ENCODE data around the gene WFDC13. TPM values are rescaled to one million over a fixed set of nuclear protein-coding genes. Genes with fewer than 3 reads are reported as not detected.

Gene WFDC13
- total and polyA plus RNA-seq, 2 of the 8 experiments (the other 6 are each of a cell fraction or from before 2014, with no cell fraction given): not detected

DNA sequence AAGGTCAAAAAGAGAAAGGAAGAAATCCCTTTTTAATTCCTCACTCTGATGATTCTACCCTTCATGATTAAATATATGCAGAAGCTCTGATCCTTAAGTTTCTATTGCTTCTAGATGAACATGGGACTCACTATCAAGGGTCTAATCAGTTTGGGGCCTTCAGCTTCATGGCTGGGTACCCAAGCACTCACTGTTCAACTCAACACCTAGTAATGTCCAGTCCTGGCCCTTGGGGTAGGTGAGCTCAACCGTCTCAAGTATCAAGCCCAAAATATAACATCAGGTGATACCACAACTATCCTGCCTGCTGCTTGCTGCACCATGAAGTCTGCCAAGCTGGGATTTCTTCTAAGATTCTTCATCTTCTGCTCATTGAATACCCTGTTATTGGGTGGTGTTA lies 20.2 kb downstream of the WFDC13 start, which contains the start of gene SPINT4:
Gene SPINT4 (plus strand): TSS at position 301 of the 400 bp plus-strand sequence. CDS start 21 bp downstream, at position 322.
- Histone ChIP-seq H3K4ac (replicated peaks; ENCODE audit: insufficient read length, low read depth, low read length) (no peak within 1 kb of the TSS), H2AFZ (ENCODE audit: low read length) (no peak within 1 kb of the TSS), H4K91ac (replicated peaks; ENCODE audit: insufficient read length, low read length) (no peak within 1 kb of the TSS), H2BK120ac (replicated peaks; ENCODE audit: low read depth, low read length) (no peak within 1 kb of the TSS), H2BK12ac (ENCODE audit: low read depth, low read length) (no peak within 1 kb of the TSS), H3K4me3 (ENCODE audit: extremely low read depth in 1 of 4, insufficient read depth in 2 of 4, low read depth in 3 of 4, low read length in 4 of 4) (no peak within 1 kb of the TSS), H3K36me3 (ENCODE audit: control insufficient read depth in 2 of 4, insufficient read depth in 4 of 4, low read length in 3 of 4) (no peaks in the 10 kb centered on the region), H3K18ac (ENCODE audit: extremely low read depth, low read length) (no peak within 1 kb of the TSS), H3K4me1 (replicated peaks in 1 of 4; ENCODE audit: control insufficient read depth in 3 of 4, insufficient read depth in 4 of 4, low read length in 3 of 4) (no peaks in the 10 kb centered on the region), H3K4me2 (ENCODE audit: insufficient read depth in 1 of 2, low read depth in 2 of 2, low read length in 2 of 2) (no peak within 1 kb of the TSS), H3K9ac (replicated peaks in 1 of 4; ENCODE audit: extremely low read depth in 1 of 4, low read depth in 3 of 4, low read length in 3 of 4) (no peak within 1 kb of the TSS), H3K23me2 (ENCODE audit: low read depth, low read length) (no peaks in the 10 kb centered on the region), H2BK5ac (ENCODE audit: low read depth, low read length) (no peak within 1 kb of the TSS), H3K56ac (replicated peaks; ENCODE audit: insufficient read length, low read depth, low read length) (no peak within 1 kb of the TSS), H4K5ac (ENCODE audit: insufficient read length, low read depth, low read length) (no peak within 1 kb of the TSS), H3K27me3 (replicated peaks in 1 of 4; ENCODE audit: control insufficient read depth in 3 of 4, extremely low read depth in 1 of 4, insufficient read depth in 3 of 4, low read length in 3 of 4) (no peaks in the 10 kb centered on the region), H2BK15ac (ENCODE audit: low read length) (no peak within 1 kb of the TSS), H3K27ac (ENCODE audit: low read depth, low read length) (no peak within 1 kb of the TSS), H3K79me2 (ENCODE audit: control insufficient read depth in 1 of 2, insufficient read depth in 2 of 2, low read length in 2 of 2) (no peaks in the 10 kb centered on the region), H2AK5ac (ENCODE audit: low read depth, low read length) (no peak within 1 kb of the TSS), H3K79me1 (ENCODE audit: low read depth, low read length) (no peaks in the 10 kb centered on the region), H2BK20ac (ENCODE audit: low read length) (no peak within 1 kb of the TSS), H3K9me3 (ENCODE audit: insufficient read depth in 2 of 2, low read depth in 1 of 2, low read length in 1 of 2) (no peaks in the 10 kb centered on the region), H3K23ac (ENCODE audit: insufficient read length) (no peak within 1 kb of the TSS), H4K20me1 (replicated peaks in 1 of 2; ENCODE audit: control insufficient read depth in 1 of 2, insufficient read depth in 2 of 2, low read length in 2 of 2) (no peaks in the 10 kb centered on the region), H4K8ac (ENCODE audit: extremely low read depth, insufficient read depth, low read length) (no peak within 1 kb of the TSS), H3K14ac (ENCODE audit: insufficient read length) (no peak within 1 kb of the TSS)
- ChIA-PET CTCF (ENCODE audit: partially characterized antibody) (no interaction called here), POLR2A (ENCODE audit: partially characterized antibody) (no interaction called here)
- WGBS, 2 experiments (ENCODE audit: extremely low coverage in 1 of 2, insufficient coverage in 1 of 2, insufficient read length in 1 of 2, insufficient replicate concordance in 2 of 2, low coverage in 1 of 2, low lambda C conversion rate in 2 of 2, missing lambda C conversion rate in 1 of 2): 95% methylated on average over 1 of the region's 1 CpG; no CpG with 5 or more reads in 1 of the 2 experiments
- no peak for TF ChIP-seq CBX8 (IDR thresholded peaks at IDR 0.05; ENCODE audit: borderline replicate concordance, low read depth, low read length)
- no peak for TF ChIP-seq MAFK (IDR thresholded peaks at IDR 0.05; ENCODE audit: low read depth, low read length)
- DNase-seq (ENCODE audit: low read depth in 1 of 2, low spot score in 2 of 2): no peak
- FAIRE-seq: no peak

Data from H1 (cell line).